Amniotic epithelial cell (primary cell): Measurements from ENCODE around the gene ACOX1.

Source experiments
- DNase-seq: peaks from one replicate; pipeline ENCODE4 v3.0.0-alpha.2; 2010; ENCODE audit warnings: low read depth

ACOX1 gene

DNA sequence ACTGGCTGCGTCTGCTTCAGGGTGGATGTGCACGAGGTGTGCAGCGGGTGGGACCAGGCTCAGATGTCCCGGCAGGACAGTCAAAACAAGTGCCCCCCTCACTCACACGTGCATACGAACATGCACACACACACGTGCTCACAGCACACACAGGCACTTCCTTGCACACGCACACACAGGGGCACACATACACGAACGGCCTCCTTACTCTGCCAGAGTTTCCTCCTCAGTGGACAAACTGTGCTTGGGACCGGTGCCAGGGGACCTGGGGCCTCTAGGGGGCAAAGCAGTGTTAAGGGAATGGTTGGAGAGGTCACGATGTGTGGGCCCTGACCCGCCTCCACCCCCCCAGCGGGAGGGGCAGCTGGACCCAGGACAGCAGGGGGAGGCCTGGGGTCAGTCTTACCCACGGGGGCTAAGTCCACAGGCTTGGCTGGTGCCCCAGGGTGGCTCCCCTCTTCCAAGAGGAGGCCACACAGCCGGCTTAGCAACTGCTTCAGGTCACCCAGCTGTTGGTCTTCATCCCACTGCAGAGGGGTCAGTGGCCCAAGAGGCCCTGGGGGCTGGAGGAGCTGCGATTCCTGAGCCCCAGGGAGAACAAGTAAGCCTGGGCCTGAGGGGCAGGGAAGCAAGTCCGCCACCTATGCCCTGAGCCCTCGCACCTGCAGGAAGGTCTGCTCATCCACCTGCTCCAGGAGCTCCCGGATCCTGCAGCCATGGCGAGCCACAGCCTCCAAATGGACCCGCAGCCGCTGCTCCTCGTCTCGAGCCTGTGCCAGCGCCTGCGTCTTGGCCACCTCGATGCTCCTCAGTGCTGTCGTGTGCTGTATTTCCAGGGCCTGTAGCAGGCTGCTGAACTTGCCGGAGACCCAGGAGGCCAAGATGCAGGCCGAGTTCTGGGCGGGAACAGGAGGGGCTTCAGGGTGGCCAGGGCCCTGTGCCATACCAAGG is 87.1 kb downstream of the ACOX1 start:
- no peak for DNase-seq
